HG03135 (cell line): Measurements from ENCODE around the gene MYO1E.
"Not testable (repeated sequence)": the region's sequence is repeated elsewhere in the genome, so short reads cannot be mapped to it uniquely, and the experiment has no call there.

Source experiments
- ATAC-seq: cut with Tn5 transposase; IDR thresholded peaks from one replicate; pipeline ENCODE4 v1.9.1; 2021; ENCODE audit warnings: mild to moderate bottlenecking, moderate library complexity; ENCODE audit not compliant: unreplicated experiment

The MYO1E gene

GRCh38 chr15:59352189-59352588 lies 20.5 kb downstream of the MYO1E start:
- ATAC-seq, result no peak

DNA sequence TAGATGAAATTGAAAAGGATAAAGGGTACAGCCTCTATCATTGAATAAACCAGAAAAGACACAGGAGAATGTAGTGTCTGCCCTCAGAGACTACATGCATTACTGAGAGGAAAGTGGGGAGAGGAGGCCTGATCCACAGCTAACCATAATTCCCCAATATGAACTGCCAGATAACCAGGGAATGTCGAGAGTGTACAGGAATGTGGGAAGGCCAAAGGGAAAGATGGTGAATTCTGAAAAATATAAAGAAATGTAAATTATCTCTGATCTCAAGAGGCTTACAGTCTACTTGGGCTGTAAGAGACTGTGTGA lies 22.3 kb downstream of the MYO1E start:
- no peak for ATAC-seq

DNA sequence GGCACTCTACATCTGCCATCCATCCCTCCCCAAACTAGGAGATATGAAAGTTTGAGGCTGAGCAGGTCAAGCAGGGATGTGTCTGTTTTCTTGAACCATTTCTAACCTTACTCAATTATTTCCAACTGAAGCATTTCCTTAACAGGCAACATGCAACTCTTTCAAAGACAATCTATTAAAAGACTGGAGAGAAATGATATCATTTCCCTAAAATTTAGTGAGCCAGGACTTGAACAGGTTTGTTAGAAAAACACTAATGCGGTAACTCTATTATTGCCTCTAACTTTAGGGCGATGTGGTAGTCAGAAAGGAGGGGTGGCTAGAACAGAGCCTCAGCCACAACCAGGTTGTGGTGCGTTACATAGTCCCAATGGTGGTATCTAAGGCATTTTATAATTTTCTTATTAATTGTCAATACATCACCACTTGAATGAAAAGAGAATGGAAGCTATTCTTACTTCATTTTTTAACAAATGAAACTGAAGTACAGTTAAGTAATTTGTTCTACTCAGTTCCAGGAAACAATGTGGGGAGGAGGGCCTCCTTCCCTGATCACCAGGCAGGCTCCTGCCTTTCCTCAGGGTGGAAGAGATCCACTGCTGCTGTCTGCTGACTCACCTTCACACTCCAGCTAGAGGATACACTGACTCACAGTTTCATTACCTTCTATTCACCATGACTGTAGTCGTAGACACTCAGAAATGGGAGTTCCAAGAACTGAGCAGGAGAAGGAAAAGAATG lies 22.8 kb downstream of the MYO1E start:
- ATAC-seq, result no peak

DNA sequence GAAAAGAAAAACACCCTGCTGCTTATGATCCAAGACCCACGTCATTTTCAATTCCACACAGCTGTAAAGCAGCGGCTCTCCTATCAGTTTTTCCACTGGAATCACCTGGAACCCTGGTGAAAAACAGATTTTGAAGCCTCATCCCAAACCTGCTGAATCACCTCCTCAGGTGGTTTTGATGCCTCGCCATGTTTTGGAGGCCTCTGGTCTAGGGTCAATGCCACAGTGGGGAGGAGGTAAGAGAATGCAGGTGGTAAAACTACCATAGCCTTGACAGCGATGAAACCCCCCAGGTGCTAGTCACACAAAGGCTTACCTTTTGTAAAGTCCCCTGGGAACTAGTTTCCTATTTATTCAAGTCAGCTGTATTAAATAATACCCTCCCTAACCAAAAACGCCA lies 24.8 kb downstream of the MYO1E start:
- ATAC-seq, result no peak

- ATAC-seq, result no peak
These were observed 25.7 kb downstream of the MYO1E start for GRCh38 chr15:59346951-59347350.

- ATAC-seq, result no peak
These were observed 27.3 kb downstream of the MYO1E start for GRCh38 chr15:59345326-59345725.

GRCh38 chr15:59344311-59344710 lies 28.4 kb downstream of the MYO1E start:
- ATAC-seq, result no peak

GRCh38 chr15:59340325-59340724 lies 32.3 kb downstream of the MYO1E start:
- ATAC-seq, result no peak

- no peak for ATAC-seq
These were observed 33.4 kb downstream of the MYO1E start for GRCh38 chr15:59339252-59339672.

- ATAC-seq, result no peak
These were observed 34.3 kb downstream of the MYO1E start for GRCh38 chr15:59338414-59338813.

- ATAC-seq, result not testable (repeated sequence)
These were observed 35.9 kb downstream of the MYO1E start for GRCh38 chr15:59336725-59337124.

GRCh38 chr15:59335207-59335786 lies 37.4 kb downstream of the MYO1E start:
- ATAC-seq, result no peak

GRCh38 chr15:59334076-59334415 lies 38.6 kb downstream of the MYO1E start:
- no peak for ATAC-seq

GRCh38 chr15:59333401-59334075 lies 39.1 kb downstream of the MYO1E start:
- ATAC-seq, result no peak

GRCh38 chr15:59332009-59332408 lies 40.7 kb downstream of the MYO1E start:
- ATAC-seq, result no peak

GRCh38 chr15:59330649-59331048 lies 42.0 kb downstream of the MYO1E start:
- ATAC-seq, result no peak

GRCh38 chr15:59329570-59330350 lies 42.9 kb downstream of the MYO1E start:
- no peak for ATAC-seq

GRCh38 chr15:59329091-59329490 lies 43.6 kb downstream of the MYO1E start:
- no peak for ATAC-seq

- no peak for ATAC-seq
These were observed 44.7 kb downstream of the MYO1E start for GRCh38 chr15:59327942-59328341.

DNA sequence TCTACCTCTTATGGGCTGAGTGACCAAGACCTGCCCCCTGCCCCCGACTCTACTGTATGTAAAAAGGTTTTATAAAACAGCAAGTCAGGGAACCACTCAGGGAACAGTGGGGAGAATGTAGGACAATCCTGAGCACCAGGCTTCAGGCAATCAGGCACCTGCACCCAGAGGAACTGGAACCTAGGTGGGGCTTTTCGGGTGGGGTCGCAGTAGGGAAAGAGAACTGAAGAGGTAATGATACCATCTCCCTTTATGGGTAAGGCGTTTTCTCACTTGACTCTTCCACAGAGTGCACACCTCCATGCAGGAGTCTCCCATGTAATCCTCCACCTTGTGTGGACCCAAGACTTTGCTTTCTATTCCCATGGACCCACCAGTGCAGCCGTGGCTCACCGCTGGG lies 45.8 kb downstream of the MYO1E start:
- no peak for ATAC-seq

- ATAC-seq, result no peak
These were observed 50.5 kb downstream of the MYO1E start for GRCh38 chr15:59322056-59322759.
